Upper lobe of left lung (tissue), 4 donors: ENCODE measurements around the gene CELSR1.

Source experiments
- POLR2AphosphoS5 ChIP-seq, 2 donors: sonication (generic); formaldehyde crosslinking; IDR thresholded peaks; one replicate each; pipeline ENCODE4 v1.5.1; 2017; ENCODE audit warnings: antibody characterized with exemption in 2 of 2
- TF ChIP-seq, protein P1 (sequence below), 6 experiments: fragments of 450-650 bp in 4 of 6; fragments of 200-600 bp in 2 of 6; sonication (generic) in 2 of 6; IDR thresholded peaks; one replicate each; pipeline ENCODE4 v1.5.1; 2016 to 2019; ENCODE audit warnings: antibody characterized with exemption in 6 of 6

DNA sequence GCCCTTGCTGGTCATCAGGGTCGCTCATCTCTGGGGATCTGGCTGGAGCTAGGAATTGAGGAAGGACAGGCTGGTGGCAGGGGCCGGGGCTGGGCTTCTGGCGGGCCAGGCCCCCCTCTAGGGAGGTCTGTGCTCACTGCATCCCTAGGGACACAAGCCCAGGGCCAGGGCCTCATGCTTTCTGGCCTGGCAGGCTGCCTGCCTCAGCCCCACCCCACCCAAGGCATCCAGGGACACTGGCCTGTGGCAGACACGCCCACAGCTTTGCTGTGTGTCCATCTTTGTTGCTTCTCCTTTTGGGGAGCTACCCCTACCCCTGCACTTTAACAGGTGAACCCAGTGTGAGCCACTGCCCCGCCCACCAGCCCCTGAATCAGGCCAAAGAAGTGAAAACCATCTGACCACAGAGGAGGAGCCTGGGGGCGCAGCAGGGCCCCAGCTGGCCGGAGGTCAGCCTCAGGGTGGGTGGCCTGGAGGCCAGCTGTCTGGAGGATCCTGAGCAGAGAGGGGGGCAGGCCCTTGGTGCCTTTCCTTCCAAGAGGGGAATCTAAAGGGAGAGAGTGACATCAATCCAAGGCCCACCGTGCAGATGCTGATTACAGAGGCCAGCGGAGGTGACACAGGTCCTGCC lies 26.8 kb upstream of the CELSR1 start:
- no peak for TF ChIP-seq POLR2AphosphoS5 (IDR thresholded peaks at IDR 0.05)
- TF ChIP-seq, protein P1, sequence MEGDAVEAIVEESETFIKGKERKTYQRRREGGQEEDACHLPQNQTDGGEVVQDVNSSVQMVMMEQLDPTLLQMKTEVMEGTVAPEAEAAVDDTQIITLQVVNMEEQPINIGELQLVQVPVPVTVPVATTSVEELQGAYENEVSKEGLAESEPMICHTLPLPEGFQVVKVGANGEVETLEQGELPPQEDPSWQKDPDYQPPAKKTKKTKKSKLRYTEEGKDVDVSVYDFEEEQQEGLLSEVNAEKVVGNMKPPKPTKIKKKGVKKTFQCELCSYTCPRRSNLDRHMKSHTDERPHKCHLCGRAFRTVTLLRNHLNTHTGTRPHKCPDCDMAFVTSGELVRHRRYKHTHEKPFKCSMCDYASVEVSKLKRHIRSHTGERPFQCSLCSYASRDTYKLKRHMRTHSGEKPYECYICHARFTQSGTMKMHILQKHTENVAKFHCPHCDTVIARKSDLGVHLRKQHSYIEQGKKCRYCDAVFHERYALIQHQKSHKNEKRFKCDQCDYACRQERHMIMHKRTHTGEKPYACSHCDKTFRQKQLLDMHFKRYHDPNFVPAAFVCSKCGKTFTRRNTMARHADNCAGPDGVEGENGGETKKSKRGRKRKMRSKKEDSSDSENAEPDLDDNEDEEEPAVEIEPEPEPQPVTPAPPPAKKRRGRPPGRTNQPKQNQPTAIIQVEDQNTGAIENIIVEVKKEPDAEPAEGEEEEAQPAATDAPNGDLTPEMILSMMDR (IDR thresholded peaks at IDR 0.05): no peak
